WERI-Rb-1 (cell line): ENCODE results near the gene RPS19BP1.
A peak's percentile ranks its signal among the peaks of the same experiment; 100 is the strongest.

Experiments used
- DNase-seq: peaks from one replicate; pipeline ENCODE4 v3.0.0-alpha.2; 2020
- H3K27ac ChIP-seq: fragments of 250-450 bp; sonication (Bioruptor Pico); 2 replicates; pipeline ENCODE4 v1.5.1; 2020; ENCODE audit warnings: mild to moderate bottlenecking, moderate library complexity
- H3K27me3 ChIP-seq: fragments of 250-450 bp; sonication (Bioruptor Pico); 2 replicates; pipeline ENCODE4 v1.5.1; 2021; ENCODE audit warnings: mild to moderate bottlenecking, low read depth, moderate library complexity; ENCODE audit not compliant: insufficient read depth, severe bottlenecking
- H3K36me3 ChIP-seq: fragments of 250-450 bp; sonication (Bioruptor Pico); 2 replicates; pipeline ENCODE4 v1.5.1; 2020; ENCODE audit warnings: mild to moderate bottlenecking, moderate library complexity
- H3K4me3 ChIP-seq: 2 replicates; pipeline ENCODE4 v1.5.1; 2011; ENCODE audit warnings: low read depth, mild to moderate bottlenecking, control low read depth, low read length
- H3K9me3 ChIP-seq: fragments of 250-450 bp; sonication (Bioruptor Pico); 2 replicates; pipeline ENCODE4 v1.5.1; 2021; ENCODE audit warnings: mild to moderate bottlenecking, moderate library complexity; ENCODE audit not compliant: severe bottlenecking
- TF ChIP-seq, protein P1 (sequence below): IDR thresholded peaks from 2 replicates; pipeline ENCODE4 v1.5.1; 2011; ENCODE audit warnings: low read depth, mild to moderate bottlenecking, control low read depth, inconsistent platforms, low read length

Gene RPS19BP1

DNA sequence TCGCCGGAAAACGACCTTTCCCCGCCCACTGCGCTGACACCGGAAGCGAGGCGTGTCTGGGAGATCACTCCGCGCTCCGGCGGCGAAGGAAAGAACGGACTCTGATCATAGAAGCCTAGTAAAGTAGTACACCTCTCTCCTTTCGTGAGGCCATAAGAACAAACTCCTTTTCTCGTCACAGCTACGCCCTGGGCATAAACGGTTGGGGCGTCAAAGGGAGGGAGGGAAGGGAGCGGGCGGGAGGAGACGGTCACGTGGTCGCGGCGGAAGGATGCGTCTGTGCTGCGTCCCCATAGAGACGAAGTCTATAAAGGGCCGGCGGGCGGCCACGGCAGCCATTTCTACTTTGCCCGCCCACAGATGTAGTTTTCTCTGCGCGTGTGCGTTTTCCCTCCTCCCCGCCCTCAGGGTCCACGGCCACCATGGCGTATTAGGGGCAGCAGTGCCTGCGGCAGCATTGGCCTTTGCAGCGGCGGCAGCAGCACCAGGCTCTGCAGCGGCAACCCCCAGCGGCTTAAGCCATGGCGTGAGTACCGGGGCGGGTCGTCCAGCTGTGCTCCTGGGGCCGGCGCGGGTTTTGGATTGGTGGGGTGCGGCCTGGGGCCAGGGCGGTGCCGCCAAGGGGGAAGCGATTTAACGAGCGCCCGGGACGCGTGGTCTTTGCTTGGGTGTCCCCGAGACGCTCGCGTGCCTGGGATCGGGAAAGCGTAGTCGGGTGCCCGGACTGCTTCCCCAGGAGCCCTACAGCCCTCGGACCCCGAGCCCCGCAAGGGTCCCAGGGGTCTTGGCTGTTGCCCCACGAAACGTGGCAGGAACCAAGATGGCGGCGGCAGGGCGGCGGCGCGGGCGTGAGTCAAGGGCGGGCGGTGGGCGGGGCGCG is 12.1 kb downstream of the RPS19BP1 start, which contains the start of gene ATF4:
TSS of gene ATF4 (plus strand) at position 337 of the 880 bp plus-strand sequence. CDS start 884 bp downstream, outside the sequence.
- peaks cover 67% of the 10 kb centered on the region for H3K36me3 ChIP-seq

DNA sequence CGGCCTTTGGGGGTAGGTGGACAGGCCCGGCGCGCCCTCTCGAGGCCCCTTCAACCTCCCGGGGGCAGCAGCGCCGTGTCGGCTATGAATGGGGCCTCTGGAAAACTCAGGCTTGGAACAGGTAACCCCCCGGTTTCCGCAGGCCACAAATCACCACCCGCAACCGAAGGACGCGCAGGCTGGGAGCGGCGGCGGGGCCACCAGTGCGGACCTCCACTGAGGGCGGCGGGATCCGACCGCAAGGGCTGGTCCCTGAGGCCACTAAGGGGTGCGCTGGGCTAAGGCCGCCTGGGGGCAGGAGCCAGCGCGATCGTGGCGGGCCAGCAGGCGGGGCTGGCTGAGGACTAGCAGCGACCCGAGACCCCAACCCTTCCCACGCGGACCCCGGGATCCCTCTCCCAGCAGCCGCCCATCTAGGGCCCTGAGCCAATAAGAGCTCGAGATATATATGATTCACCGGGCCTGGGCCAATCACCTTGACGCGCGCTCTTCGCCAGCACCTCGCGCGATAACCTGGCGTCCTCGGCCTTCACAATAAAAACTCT is 12.8 kb downstream of the RPS19BP1 start:
- Histone ChIP-seq H3K4me3 (peak overlapping the region; percentile 99), H3K36me3 (peaks cover 67% of the 10 kb centered on the region), H3K27me3 (no peaks in the 10 kb centered on the region), H3K9me3 (no peaks in the 10 kb centered on the region), H3K27ac (peak overlapping the region; percentile 100)
- DNase-seq = peak; percentile 98
- TF ChIP-seq, protein P1, sequence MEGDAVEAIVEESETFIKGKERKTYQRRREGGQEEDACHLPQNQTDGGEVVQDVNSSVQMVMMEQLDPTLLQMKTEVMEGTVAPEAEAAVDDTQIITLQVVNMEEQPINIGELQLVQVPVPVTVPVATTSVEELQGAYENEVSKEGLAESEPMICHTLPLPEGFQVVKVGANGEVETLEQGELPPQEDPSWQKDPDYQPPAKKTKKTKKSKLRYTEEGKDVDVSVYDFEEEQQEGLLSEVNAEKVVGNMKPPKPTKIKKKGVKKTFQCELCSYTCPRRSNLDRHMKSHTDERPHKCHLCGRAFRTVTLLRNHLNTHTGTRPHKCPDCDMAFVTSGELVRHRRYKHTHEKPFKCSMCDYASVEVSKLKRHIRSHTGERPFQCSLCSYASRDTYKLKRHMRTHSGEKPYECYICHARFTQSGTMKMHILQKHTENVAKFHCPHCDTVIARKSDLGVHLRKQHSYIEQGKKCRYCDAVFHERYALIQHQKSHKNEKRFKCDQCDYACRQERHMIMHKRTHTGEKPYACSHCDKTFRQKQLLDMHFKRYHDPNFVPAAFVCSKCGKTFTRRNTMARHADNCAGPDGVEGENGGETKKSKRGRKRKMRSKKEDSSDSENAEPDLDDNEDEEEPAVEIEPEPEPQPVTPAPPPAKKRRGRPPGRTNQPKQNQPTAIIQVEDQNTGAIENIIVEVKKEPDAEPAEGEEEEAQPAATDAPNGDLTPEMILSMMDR = peak; percentile 32

More for the DNA sequence above, 12.1 kb downstream of the RPS19BP1 start, which contains the start of gene ATF4:
- TF ChIP-seq, protein P1 = no peak
- DNase-seq = peak; percentile 87
- Histone ChIP-seq H3K4me3 (peak within 1 kb of the TSS; percentile 99), H3K9me3 (no peaks in the 10 kb centered on the region), H3K27me3 (no peaks in the 10 kb centered on the region), H3K27ac (peak within 1 kb of the TSS; percentile 100)

DNA sequence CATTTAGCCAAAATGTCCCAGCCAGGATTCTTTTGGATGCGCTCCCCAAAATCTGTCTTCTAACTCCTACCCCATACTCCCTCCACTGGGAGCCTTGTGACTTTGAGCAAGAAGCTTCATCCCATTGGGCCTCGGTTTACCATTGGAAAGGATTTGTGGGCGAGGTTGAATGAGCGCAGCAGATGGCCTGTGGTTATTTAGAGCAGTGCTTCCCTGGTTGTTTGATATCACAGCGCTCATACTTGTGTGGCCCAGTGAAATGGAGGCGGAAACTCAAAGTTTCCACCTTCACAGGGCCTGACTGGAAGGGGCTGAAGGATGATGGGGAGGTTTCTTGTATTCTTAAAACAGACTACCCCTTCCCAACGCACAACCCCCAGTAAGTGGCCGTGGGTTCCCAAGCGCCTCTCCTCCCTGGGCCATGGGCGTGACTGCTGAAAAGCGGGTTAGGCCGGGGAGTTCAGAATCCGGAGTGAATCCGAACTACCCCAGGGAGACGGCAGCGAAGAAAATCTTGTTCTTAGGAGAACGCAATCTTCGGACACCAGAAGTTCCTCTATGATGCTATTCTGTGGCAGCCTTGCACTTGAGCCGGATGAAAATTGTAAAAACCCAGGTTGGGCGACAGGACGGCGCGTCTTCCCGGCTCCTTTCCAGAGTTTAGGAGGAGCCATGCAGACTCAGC is 13.4 kb downstream of the RPS19BP1 start:
- H3K4me3 ChIP-seq = peak overlapping the region; percentile 99
- TF ChIP-seq, protein P1 = no peak
- peak; percentile 62 for DNase-seq
- no peaks in the 10 kb centered on the region for H3K9me3 ChIP-seq
- peak overlapping the region; percentile 100 for H3K27ac ChIP-seq
- peaks cover 67% of the 10 kb centered on the region for H3K36me3 ChIP-seq
- H3K27me3 ChIP-seq = no peaks in the 10 kb centered on the region

DNA sequence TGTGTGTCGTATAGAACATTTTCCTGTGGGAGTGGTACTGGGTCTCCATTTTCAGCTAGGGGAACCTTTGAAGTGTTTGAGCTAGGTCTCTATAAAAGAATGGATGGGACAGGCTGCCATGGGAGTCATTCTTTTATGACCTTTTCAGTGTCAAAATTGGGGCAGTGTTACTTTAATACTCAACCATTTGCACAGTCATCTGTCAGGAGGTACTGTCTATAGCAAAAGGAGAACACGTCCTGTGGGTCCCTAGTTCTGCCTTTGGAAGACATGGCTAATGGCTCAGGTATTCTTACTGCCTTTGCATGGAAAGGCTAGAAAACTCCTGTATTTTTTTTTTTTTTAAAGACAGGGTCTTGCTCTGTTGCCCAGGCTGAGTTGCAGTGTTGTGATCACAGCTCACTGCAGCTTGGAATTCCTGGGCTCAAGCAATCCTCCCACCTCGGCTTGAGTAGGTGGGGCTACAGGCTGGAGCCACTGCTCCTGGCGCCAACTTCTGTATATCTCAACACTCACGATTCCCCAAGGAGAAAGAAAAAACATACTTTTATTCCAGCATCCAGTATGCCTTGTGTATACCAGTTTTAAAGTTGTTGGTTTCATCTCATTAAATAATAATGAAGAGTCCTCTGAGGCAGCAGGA is 14.3 kb downstream of the RPS19BP1 start:
- Histone ChIP-seq H3K4me3 (peak overlapping the region; percentile 99), H3K27me3 (no peaks in the 10 kb centered on the region), H3K9me3 (no peaks in the 10 kb centered on the region), H3K36me3 (peaks cover 67% of the 10 kb centered on the region), H3K27ac (peak overlapping the region; percentile 100)
- DNase-seq = no peak
- TF ChIP-seq, protein P1 = no peak

DNA sequence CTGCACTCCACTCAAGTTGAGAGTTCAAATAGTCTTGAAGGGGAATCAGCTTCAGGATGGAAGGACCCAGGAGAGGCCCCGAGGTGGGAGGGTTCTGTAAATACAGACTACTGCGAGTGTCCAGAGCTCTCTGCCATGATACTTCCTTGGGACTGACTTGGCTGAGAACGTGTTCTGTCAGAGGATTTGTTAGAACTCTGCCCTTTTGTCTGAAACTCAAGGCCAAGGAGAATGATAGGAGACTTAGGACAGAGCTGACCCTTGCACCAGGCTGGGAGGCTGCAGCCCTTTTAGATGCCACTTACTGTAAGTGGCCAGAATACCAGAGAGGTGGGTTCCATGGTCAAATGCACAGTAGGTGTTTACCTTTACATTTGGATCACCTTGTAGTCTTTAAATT is 15.1 kb downstream of the RPS19BP1 start:
- no peaks in the 10 kb centered on the region for H3K9me3 ChIP-seq
- H3K4me3 ChIP-seq = no peak overlapping the region
- H3K36me3 ChIP-seq = peaks cover 67% of the 10 kb centered on the region
- H3K27ac ChIP-seq = no peak overlapping the region
- TF ChIP-seq, protein P1 = no peak
- no peak for DNase-seq
- no peaks in the 10 kb centered on the region for H3K27me3 ChIP-seq
